HG03108 (cell line): Measurements from ENCODE around the gene PPCDC.
A peak's percentile ranks its signal among the peaks of the same experiment; 100 is the strongest.

Experiments used
- ATAC-seq: cut with Tn5 transposase; IDR thresholded peaks from one replicate; pipeline ENCODE4 v1.9.1; 2021; ENCODE audit warnings: moderate library complexity; ENCODE audit not compliant: unreplicated experiment

The PPCDC gene

DNA sequence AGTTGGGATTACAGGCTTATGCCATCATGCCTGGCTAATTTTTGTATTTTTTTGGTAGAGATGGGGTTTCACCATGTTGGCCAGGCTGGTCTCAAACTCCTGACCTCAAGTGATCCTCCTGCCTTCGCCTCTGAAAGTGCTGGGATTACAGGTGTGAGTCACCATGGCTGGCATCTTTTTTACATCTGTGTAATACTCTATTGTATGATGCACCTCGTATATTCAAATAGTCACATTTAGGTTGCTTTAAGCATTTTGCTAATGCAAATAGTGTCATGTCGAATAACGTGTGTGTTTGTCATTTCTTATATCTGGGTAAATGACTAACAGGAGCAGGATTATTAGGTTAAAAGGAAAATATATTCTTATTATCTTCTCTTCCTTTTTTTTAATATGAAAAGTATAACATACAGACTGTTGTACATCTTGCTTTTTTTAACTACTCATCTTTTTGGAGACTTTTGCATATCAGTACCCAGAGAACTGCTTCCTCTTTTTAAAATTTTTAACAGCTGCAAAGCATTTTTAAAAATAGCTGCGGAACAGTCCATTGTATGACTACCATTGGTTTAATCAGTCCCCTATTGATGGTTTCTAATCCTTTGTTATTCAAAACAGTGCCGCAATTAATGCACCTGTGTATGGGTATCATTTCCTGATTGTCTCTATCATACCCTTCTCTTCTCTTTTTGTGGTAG lies 14.6 kb upstream of the PPCDC start:
- peak; percentile 70 for ATAC-seq

DNA sequence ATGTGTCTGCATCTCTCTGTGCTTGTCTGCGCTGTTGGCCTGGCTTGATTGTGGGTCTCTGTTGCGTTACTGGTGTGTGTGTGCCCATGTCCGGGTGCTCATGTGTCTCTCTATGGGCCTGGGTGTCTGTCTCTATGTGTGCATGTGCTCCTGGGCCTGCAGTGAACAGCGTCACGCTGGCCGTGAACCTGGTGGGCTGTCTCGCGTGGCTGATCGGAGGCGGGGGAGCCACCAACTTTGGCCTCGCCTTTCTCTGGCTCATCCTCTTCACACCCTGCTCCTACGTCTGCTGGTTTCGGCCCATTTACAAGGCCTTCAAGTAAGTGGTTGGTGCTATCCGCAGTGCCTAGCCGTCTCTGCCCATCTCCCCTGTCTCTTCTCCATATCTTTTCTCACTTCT lies 7.0 kb upstream of the PPCDC start:
- ATAC-seq: no peak

DNA sequence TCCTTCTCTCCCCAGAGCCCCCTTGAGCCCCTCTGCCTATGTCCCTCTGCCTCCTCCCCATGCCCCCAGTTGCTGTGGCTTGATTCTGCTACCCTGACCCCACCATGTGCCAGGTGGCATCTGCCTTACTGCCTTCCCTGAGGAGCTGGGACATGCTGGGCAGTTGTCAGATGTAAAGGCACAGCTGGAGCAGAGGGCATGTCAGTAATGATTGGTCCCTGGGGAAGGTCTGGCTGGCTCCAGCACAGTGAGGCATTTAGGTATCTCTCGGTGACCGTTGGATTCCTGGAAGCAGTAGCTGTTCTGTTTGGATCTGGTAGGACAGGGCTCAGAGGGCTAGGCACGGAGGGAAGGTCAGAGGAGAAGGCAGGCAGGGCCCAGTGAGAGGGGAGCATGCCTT lies 3.5 kb upstream of the PPCDC start:
- no peak for ATAC-seq

DNA sequence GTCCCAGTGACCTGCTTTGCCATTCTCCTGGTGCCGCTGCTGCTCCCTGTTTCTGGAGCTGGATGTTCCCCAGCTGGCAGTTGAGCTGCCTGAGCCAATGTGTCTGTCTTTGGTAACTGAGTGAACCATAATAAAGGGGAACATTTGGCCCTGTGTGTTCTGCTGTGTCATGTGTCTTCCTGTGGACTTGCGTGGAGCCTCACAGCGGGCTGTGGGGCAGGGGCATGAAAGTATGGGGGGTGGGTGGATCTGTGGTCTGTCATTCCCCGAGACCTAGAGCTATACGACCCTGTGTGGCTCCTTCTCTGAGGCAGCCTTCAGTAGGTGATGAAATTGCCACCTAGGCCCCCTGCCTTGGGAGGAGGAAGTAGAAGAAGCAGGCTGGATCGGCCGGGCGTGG lies 2.0 kb upstream of the PPCDC start:
- ATAC-seq: no peak

DNA sequence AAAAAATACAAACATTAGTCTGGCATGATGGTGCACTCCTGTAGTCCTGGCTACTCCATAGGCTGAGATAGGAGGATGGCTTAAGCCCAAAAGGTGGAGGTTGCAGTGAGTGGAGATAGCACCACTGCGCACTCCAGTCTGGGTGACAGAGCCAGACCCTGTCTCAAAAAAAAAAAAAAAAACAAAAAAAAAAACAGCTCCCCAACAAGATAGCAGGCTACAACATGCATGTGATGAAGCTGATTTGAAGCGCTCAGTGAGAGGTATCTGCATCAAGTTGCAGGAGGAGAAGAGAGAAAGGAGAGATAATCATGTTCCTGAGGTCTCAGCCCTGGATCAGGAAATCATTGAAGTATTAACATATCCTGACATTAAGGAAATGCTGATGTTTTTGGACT lies 608 bp upstream of the PPCDC start:
- ATAC-seq: no peak

DNA sequence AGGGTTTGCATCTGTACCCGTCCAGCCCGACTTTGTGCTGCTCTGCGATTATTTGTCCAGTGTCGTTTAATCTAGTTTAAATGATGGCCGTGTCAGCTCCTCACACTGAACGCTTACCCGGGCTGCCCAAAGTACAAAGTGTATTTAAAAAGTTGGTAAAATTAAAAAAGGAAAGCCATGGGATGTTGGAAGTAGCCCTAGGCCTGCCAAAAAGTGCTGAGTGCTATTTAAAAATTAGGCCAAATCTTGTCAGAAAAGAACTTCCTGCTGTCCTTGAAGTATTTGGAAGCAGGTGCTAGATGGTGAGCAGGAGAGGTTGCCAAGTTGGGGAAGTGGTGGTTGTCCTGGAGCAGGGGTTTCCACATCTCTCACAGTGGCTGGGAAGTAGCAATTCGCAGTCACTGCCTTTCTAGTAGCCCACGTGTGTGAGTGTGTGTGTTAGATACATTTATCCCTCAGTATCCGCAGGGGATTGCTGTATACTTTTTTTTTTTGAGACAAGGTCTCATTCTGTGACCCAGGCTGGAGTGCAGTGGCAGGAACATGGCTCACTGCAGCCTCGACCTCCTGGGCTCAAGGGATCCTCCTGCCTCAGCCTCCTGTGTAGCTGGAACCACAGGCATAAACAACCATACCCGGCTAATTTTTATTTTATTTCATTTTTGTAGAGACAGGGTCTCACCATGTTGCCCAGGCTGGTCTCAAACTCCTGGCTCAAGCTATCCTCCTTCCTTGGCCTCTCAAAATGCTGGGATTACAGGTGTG lies 664 bp downstream of the PPCDC start:
- no peak for ATAC-seq

DNA sequence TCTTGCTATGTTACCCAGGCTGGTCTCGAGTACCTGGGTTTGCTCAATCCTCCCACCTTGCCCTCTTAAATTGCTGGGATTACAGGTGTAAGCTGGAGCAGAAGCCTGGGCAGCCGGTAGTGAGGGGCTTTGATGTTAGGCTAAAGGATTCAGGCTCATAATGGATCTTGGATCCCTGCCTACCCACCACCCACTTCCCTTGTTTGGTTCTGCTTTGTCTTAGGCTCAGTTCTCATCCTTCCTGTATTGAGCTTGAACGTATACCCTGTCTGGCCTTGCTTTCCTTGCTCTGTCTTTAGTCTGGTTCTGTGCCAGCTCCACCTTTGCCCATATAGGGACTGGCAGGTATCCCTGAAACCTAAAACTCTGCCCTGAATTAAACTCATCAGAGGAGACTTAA lies 1.7 kb downstream of the PPCDC start:
- ATAC-seq: no peak

DNA sequence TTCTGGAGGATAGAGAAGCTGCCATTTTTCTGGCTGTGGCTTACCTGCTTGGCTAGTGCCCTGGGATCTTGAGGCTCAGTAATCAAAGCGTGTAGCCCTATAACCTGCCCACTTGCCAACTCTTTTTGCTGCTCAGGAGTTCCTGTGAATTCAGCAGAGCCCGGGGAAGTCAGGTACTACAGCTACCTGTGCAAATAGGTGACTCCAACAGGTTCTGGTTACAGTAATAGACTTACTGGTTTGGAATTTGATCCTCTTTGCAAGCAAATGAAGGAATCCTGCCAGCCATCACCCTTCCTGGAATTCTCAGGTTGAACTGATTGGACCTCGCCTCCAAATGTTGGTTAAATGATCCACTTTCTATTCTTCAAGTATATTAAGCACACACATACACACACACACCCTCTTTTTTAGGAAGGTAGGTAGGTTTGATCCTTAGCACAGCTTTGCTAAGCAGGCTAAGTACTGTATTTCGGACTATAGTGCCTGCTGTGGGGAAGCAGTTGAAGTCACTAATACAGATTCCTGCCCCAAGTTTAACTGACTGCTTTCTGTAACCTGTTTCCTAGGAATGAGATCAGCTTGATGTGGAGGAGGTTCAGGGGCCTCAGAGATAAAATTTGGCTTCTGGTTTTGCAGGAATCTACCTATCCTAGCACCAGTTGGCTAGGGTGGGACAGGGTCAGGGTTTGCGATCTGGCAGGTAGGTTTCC lies 2.3 kb downstream of the PPCDC start:
- no peak for ATAC-seq

DNA sequence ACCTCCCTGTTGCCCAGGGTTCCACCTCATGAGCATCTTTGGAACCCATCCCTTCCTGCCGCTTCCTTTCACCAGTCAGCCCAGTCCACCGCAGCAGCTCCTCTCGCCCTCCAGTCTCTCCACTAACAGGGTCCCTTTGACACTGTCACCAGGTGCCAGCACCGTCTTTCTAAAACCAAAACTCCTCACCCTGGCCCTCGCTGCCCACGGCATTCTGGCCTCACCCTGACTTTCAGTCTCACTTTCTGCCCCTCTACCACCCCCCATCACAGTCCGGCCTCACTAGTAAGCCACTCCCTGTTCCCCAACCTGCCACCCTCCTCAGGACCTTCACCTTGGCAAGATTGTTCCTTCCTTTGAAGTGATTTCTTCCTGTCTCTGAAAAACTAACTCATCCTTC lies 4.2 kb downstream of the PPCDC start:
- no peak for ATAC-seq

DNA sequence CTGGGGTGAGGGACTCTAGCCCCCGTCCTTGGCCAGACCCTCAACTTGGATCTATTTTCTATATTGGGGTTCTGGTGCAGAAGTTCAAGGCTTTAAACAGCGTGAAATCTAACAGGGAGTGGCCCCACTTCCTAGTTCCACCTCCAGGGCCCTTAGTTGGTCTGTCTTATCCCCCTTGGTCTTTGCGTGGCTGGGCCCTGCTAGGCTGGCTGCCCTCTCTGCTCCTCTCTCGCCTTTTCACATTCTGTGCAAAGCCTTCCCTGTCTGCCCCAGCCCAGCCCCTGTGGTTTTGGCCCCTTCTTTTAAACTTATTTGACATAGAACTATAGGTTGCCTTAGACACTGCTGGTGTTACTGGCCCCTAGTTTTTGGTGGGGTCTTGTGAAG lies 5.6 kb downstream of the PPCDC start:
- no peak for ATAC-seq

DNA sequence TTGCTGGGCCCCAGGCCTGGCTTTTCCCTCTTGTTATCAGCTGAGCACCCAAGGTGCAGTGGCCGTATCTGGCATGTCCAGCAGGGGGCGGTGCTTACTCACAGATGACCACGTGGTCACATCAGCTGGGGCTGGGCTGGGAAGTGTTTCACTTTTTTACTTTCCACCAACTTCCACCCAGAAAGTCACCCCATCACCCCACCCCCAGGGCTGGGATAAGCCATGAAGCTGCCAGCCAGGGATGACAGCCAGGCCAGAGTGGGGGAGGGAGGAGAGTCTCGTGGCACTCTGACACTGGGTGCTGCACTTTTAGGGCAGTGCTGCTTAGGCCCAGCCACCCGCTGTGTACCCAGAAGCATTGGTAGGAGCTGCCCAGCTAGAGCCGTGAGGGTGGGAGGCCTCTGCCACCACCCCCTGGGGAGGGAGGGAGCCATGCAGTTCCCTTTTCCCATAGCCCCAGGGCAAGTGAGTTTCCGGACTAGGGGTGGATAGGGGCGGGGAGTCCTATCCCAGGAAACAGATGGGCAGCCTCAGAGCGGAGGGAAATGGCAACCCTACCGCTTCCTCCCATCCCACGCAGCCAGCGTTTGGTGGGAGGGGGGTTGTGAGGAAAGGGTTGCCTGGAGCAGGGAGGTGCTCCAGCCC lies 6.1 kb downstream of the PPCDC start:
- ATAC-seq: peak; percentile 58

DNA sequence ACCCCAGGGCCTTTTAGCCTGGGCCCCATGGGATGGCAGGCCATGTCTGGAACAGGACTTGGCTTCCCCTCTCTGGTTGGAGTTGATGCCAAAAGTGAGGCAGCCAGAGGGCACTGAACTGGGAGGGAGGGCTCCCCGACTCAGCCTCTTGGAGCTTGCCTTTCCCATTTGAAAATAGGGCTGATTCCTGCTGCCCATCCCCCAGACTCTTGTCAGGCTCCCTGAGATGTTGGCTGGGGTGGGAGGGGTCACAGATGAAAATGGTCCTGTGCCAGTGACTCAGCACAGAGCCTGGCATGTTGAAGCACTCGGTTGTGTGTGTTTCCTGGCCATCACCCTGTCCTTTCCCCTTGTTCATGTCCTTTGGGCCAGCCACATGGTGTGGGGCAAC lies 6.6 kb downstream of the PPCDC start:
- no peak for ATAC-seq

DNA sequence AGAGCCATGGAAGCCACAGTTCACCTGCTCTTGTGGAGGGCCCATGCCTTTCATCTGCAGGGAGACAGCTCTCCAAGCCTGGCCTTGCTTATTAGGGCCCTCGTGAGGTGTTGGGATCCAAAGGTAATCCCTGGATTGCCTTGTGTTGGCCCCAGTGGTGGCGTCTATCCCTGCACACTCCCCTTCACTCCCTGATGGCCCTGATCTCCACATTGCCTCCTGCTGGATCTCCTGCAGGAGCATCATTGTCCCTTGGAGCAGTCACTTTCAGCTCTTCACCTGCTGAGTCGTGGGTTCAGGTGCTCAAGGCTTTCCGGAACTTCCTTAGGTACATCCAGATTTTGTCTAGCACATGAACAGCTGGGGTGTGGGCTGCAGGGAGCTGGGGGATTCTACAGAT lies 7.0 kb downstream of the PPCDC start:
- no peak for ATAC-seq

DNA sequence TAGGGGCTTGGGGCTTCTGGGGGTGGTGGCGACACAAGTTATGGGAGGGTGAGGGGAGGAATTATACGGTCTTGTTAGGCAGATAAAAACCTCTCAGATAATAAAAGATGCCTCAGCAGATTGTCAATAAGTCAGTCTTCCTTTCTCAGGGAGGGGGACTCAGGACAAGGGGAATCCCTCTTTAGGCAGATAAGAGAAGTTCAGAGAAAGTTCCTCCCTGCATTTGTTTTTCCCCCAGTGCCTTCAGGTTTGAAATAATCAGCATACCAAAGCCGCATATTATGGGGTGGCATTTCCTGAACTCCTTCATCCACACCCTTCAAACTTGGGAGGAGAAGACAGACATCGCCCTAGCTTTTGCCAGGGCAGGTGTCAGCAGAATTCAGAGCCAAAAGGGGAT lies 8.5 kb downstream of the PPCDC start:
- no peak for ATAC-seq

DNA sequence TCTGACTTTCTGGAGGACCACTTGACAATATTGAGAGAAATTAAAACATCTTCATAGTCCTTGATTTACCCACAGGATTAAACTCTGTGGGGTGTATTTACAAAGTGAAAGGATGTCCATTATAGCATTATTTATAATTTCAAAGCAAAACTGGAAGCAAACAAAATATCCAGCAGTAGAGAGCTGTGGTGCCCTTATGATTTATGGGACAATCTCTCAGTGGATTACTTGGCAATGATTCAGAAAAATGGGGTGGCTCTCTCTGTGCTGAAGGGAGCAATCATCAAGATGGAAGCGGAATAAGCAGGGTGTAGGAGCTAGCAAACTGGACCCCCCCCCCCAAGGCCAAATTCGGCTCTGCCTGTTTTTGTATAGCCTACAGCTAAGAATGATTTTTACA lies 9.0 kb downstream of the PPCDC start:
- no peak for ATAC-seq

DNA sequence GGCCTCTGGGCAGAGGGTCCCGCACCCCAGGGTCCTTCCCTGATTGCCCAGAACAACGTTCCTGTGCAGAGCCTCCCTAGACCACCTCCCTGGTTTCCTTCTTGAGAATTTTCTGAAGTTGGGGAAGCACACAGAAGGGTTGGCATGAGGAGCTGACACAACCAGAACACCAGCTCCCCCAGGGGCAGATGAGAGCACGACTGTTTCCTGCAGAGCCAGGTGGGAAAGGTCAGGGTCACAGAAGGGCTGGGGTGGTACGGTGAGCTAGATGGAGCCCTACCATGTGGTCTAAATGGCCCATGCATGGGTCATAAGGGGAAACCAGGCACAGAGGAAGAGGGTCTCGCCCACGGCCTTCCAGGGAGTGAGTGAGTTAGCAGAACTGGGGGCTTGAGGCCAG lies 10.4 kb downstream of the PPCDC start:
- no peak for ATAC-seq

DNA sequence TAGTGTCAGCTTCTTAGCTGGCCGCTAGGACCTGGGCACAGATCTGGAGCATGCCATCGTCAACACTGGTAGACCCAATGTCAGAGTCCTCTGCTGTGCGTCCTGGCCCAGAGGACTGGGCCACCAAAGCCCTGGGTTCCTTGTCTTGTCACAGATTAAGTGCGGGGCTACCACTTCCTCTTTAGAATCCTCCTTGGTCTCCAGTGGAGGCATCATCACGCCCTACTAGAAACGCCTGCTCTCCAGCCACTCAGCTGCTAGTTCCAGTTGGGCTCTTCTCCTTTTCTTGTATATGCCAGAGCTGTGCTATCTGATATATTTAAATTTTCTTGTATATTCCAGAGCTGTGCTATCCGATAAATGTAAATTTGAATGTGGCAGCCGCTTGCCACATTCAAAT lies 11.2 kb downstream of the PPCDC start:
- no peak for ATAC-seq

DNA sequence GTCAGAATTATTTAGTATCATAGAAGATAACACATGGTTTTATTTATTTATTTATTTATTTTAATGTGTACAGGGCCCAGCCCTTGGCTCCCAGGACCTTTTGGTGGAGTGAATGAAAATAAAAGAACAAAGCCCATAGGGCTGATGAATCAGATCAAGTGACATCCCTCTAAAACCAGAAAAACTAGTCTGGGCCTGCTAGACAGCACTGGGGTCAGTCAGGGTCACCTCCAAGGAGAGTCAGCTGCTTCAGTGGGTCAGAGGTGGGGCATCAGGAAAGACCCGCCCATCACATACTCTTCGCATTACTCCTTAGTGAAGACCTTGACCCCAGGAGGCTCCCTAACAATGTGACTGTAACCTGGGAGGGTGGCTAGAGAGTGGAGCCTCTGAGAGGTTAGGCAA lies 12.8 kb downstream of the PPCDC start:
- no peak for ATAC-seq

DNA sequence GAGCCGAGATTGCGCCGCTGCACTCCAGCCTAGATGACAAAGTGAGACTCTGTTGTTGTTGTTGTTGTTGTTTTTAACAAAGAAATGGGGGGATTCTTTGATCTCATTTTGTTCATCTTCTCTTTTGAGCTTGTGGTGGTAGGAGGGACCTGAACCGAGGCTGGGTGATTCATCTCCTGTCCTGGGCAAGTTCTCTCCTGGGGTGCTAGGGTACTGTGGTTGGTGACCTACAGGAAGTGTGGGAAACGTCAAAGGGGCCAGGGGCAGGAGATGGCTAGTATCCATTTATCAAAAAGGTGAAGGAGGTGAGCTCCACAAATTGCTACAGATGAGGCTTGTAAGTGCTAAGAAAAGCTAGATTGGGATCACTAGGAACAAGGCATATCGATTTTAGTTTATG lies 14.3 kb downstream of the PPCDC start:
- no peak for ATAC-seq

DNA sequence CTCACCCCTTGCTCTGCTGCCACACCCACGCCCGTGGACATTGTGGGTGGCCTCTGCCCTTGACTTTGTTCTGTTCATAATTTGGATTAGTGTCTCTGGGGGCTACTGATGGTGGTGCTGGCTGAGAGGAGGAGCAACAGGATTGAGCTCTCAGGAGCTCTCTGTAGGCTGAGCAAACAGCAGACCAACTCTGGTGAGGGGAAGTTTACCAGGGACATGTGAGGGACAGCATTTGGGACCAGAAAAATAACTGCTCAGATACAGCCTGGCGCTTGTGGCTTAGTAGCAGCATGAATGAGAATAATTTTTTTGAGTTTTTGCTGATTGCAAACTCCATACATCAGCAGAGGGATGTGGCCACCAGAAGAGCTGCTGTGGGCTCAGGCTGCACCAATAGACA lies 14.8 kb downstream of the PPCDC start:
- ATAC-seq: no peak

DNA sequence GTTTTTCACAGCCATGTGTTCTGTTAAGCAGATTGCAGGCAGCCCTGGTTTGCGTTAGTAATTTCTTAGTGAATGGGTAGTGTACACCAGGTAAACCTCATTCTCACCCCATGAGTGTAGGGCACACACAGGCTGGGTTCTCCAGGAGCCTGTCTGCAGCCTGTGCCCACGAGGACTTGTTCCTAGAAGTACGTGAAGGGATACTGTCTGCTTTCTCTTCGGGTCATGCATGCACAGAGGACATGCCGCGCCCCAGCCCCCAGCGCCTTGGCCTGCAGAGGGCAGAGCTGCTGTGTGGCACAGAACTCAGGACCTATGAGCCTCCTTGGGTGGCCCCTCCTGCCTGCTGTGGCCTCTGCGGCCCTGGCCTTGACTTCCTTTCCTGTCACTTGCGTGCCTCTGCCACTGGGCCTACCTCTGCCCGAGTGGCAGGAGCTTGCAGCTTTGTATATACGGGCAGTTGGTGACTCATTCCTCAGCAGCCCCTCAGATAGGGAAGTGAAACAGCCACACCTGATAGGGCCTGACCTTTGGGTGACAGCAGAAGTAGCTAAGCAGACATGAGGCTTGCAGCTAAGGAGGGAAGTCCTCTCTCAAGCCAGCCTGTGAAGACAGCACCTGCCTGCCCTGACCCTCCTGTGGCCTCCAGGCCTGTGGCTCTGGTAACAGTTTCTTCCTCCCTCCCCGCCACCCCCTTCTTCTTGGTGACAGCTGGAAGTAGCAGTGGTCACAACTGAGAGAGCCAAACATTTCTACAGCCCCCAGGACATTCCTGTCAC lies 19.5 kb downstream of the PPCDC start:
- peak; percentile 64 for ATAC-seq
